OCI-LY7 (cell line): ENCODE results near the gene SUCLG1. TPM values are rescaled to one million over a fixed set of nuclear protein-coding genes. Genes with fewer than 3 reads are reported as not detected.

Experiments
- BruUV-seq: library from RNA; stranded (reverse); fragments of 400-500 nt; replicated peaks from 2 replicates; lab custom pipeline; 2021; lab: Mats Ljungman, UMichigan
- CTCF ChIA-PET: fragments of 300-600 bp; sonication (Branson Sonifier 250); formaldehyde crosslinking; loops from one replicate; lab custom pipeline; 2022; ENCODE audit warnings: antibody characterized with exemption; ENCODE audit not compliant: unreplicated experiment; lab: Charles Lee
- POLR2A ChIA-PET: fragments of 300-600 bp; sonication (Branson Sonifier 250); formaldehyde crosslinking; loops from one replicate; lab custom pipeline; 2022; ENCODE audit warnings: antibody characterized with exemption; lab: Charles Lee
- DNase-seq: peaks from one replicate; pipeline ENCODE4 v3.0.0-alpha.2; 2015; ENCODE audit warnings: low spot score
- H2AFZ ChIP-seq: fragments of 200-600 bp; sonication (generic), shearing (Covaris generic); 2 replicates; pipeline ENCODE4 v1.6.1; 2014; ENCODE audit warnings: mild to moderate bottlenecking, antibody characterized with exemption, low read length, moderate library complexity
- H3K27ac ChIP-seq: fragments of 200-600 bp; sonication (generic); 2 replicates; pipeline ENCODE4 v1.5.1; 2014; ENCODE audit warnings: mixed run types, low read depth, mild to moderate bottlenecking, moderate library complexity, low read length, inconsistent platforms; ENCODE audit not compliant: poor library complexity, severe bottlenecking
- H3K36me3 ChIP-seq: fragments of 200-600 bp; sonication (generic); 2 replicates; pipeline ENCODE4 v1.6.1; 2014; ENCODE audit warnings: mild to moderate bottlenecking, antibody characterized with exemption, low read length, moderate library complexity, mixed read lengths; ENCODE audit not compliant: insufficient read depth
- H3K4me1 ChIP-seq: fragments of 200-600 bp; sonication (generic); 2 replicates; pipeline ENCODE4 v1.5.1; 2014; ENCODE audit warnings: mild to moderate bottlenecking, low read length; ENCODE audit not compliant: insufficient read depth, poor library complexity, severe bottlenecking
- H3K4me2 ChIP-seq: fragments of 200-600 bp; sonication (generic); 2 replicates; pipeline ENCODE4 v1.6.1; 2014; ENCODE audit warnings: mild to moderate bottlenecking, low read length
- H3K4me3 ChIP-seq: fragments of 200-600 bp; sonication (generic); 2 replicates; pipeline ENCODE4 v1.5.1; 2014; ENCODE audit warnings: mild to moderate bottlenecking, low read depth, low read length; ENCODE audit not compliant: poor library complexity, severe bottlenecking
- H3K79me2 ChIP-seq: fragments of 200-600 bp; sonication (generic); 2 replicates; pipeline ENCODE4 v1.6.1; 2016; ENCODE audit warnings: low read depth, mild to moderate bottlenecking, low read length, moderate library complexity, mixed read lengths; ENCODE audit not compliant: insufficient read depth
- H3K9me2 ChIP-seq: fragments of 200-600 bp; sonication (generic); 2 replicates; pipeline ENCODE4 v1.6.1; 2016; ENCODE audit warnings: mild to moderate bottlenecking, low read length, mixed read lengths; ENCODE audit not compliant: insufficient read depth
- H3K9me3 ChIP-seq: fragments of 200-600 bp; sonication (generic); 2 replicates; pipeline ENCODE4 v1.6.1; 2014; ENCODE audit warnings: mild to moderate bottlenecking, mixed run types, low read length, mixed read lengths
- H4K20me1 ChIP-seq: fragments of 200-600 bp; sonication (generic); 2 replicates; pipeline ENCODE4 v1.6.1; 2014; ENCODE audit warnings: mild to moderate bottlenecking, antibody characterized with exemption, low read length, moderate library complexity, mixed read lengths; ENCODE audit not compliant: insufficient read depth
- CTCF ChIP-seq: fragments of 200-600 bp; sonication (generic); conservative IDR thresholded peaks from 2 replicates; pipeline ENCODE4 v1.5.1; 2014; ENCODE audit warnings: mild to moderate bottlenecking, antibody characterized with exemption, low read length, moderate library complexity, mixed read lengths
- EZH2phosphoT487 ChIP-seq: fragments of 200-600 bp; sonication (generic); IDR thresholded peaks from 2 replicates; pipeline ENCODE4 v1.6.1; 2018; ENCODE audit warnings: low read depth, borderline replicate concordance, mild to moderate bottlenecking, mixed run types, antibody characterized with exemption, low read length, moderate library complexity, mixed read lengths
- intact Hi-C: fragments of 100-400 bp; cut with micrococcal nuclease; formaldehyde crosslinking; loops from one replicate; pipeline ENCODE4 v1.10.0; 2022; ENCODE audit not compliant: unreplicated experiment
- total RNA-seq, 2 experiments: library from RNA; depleted of rRNA in 1 of 2; stranded (reverse); fragments of >200 nt in 1 of 2; shearing (Covaris generic) in 1 of 2; gene quantifications; 2 replicates each; pipeline ENCODE4 v1.2.3, GENCODE V29; 2014 to 2022

Gene SUCLG1
- total RNA-seq, 2 experiments from 2014 or later: 50.6 to 66.4 TPM

GRCh38 chr2:84493514-84493913 is 34.4 kb upstream of the SUCLG1 start:
- POLR2A ChIA-PET: no interaction called here
- CTCF ChIA-PET: no interaction called here

GRCh38 chr2:84492571-84492970 is 33.5 kb upstream of the SUCLG1 start:
- no peak overlapping the region for H2AFZ ChIP-seq
- no peak overlapping the region for H3K4me2 ChIP-seq
- H3K79me2 ChIP-seq: no peaks in the 10 kb centered on the region
- H3K27ac ChIP-seq: no peak overlapping the region
- ChIA-PET POLR2A (interaction anchor here (0.6 kb wide), 1 partner anchor 63 kb away, joined by 3 read pairs; no protein-coding TSS in a partner anchor), CTCF (no interaction called here)
- no peaks in the 10 kb centered on the region for H3K4me1 ChIP-seq
- intact Hi-C loops: loop anchor here (10.0 kb wide), 1 partner anchor 792 kb away; no protein-coding TSS in a partner anchor
- no peaks in the 10 kb centered on the region for H4K20me1 ChIP-seq
- no peaks in the 10 kb centered on the region for H3K9me2 ChIP-seq
- DNase-seq: no peak
- H3K36me3 ChIP-seq: no peaks in the 10 kb centered on the region
- H3K9me3 ChIP-seq: no peaks in the 10 kb centered on the region
- H3K4me3 ChIP-seq: no peak overlapping the region
- BruUV-seq: no TSS peak
- TF ChIP-seq CTCF: peak; percentile 49
- no peak for TF ChIP-seq EZH2phosphoT487

More at GRCh38 chr2:84493514-84493913, 34.4 kb upstream of the SUCLG1 start:
- intact Hi-C loops: loop anchor here (10.0 kb wide), 1 partner anchor 791 kb away; no protein-coding TSS in a partner anchor
- Histone ChIP-seq H3K36me3 (no peaks in the 10 kb centered on the region), H2AFZ (no peak overlapping the region), H3K79me2 (no peaks in the 10 kb centered on the region), H3K4me1 (no peaks in the 10 kb centered on the region), H4K20me1 (no peaks in the 10 kb centered on the region), H3K4me2 (no peak overlapping the region), H3K27ac (no peak overlapping the region), H3K9me3 (no peaks in the 10 kb centered on the region), H3K4me3 (no peak overlapping the region), H3K9me2 (no peaks in the 10 kb centered on the region)
- no peak for DNase-seq
- no TSS peak for BruUV-seq
- TF ChIP-seq CTCF: no peak
- TF ChIP-seq EZH2phosphoT487: no peak

GRCh38 chr2:84491741-84492140 is 32.7 kb upstream of the SUCLG1 start:
- CTCF ChIA-PET: no interaction called here
- intact Hi-C loops: loop anchor here (10.0 kb wide), 1 partner anchor 793 kb away; no protein-coding TSS in a partner anchor
- no peak overlapping the region for H3K27ac ChIP-seq
- H2AFZ ChIP-seq: no peak overlapping the region
- no TSS peak for BruUV-seq
- H3K9me3 ChIP-seq: no peaks in the 10 kb centered on the region
- H3K4me1 ChIP-seq: no peaks in the 10 kb centered on the region
- no peaks in the 10 kb centered on the region for H3K79me2 ChIP-seq
- no peaks in the 10 kb centered on the region for H3K9me2 ChIP-seq
- H3K4me2 ChIP-seq: no peak overlapping the region
- DNase-seq: no peak
- TF ChIP-seq CTCF: no peak
- TF ChIP-seq EZH2phosphoT487: no peak
- H4K20me1 ChIP-seq: no peaks in the 10 kb centered on the region
- POLR2A ChIA-PET: interaction anchor here (0.5 kb wide), 1 partner anchor 1634 kb away, joined by 5 read pairs; no protein-coding TSS in a partner anchor
- H3K4me3 ChIP-seq: no peak overlapping the region
- H3K36me3 ChIP-seq: no peaks in the 10 kb centered on the region
